GM12865 (cell line): Measurements from ENCODE around the gene FOXP3.

ENCODE experiments used
- DNase-seq: peaks from one replicate; pipeline ENCODE4 v3.0.0; 2010; ENCODE audit warnings: low read depth
- H3K4me3 ChIP-seq: 2 replicates; pipeline ENCODE4 v1.5.1; 2011; ENCODE audit warnings: mild to moderate bottlenecking, low read depth, low read length, control low read depth
- TF ChIP-seq, protein P1 (sequence below): IDR thresholded peaks from 2 replicates; pipeline ENCODE4 v1.5.1; 2011; ENCODE audit warnings: low read length, control low read depth, low read depth, inconsistent platforms; ENCODE audit not compliant: insufficient read depth; ENCODE audit errors: missing control alignments

Gene FOXP3

DNA sequence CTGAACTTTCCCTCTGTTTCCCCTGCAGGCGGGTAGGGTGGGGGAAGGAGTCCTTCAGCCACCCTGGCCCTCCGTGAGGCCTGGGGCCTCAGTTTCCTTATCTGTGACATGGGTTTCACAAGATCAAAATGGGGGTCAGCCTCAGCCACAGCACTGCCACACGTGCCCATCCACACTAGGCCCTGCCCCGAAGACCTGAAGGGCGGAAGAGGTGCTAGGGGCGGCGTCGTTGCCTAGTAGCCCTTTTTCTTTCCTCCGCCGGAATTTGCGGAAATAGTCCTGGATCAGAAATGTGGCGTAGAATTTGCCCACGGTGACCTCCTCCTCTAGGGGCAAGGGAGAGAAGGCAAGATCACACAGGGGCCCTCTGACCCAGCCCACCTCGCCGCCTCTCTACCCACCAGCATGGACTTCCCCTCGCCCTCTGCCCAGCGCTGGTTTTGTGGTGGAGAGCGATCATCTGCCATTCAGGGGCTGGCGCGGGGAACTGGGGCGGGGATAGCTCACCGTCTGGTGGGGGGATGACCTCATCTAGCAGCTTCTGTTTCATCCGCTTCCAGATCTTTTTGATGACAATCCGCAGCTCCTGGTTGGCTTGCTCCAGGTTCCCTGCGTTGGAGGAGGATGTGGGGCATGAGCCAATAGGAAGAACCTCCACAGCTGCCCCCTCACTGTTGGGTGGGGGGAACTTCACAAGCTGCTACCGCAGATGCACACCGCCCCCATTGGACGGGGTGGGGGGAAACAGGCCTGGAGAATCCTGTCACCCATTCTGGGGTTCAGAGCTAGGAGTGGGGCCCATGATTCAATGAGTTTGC, 54.9 kb downstream of the FOXP3 start:
- TF ChIP-seq, protein P1, sequence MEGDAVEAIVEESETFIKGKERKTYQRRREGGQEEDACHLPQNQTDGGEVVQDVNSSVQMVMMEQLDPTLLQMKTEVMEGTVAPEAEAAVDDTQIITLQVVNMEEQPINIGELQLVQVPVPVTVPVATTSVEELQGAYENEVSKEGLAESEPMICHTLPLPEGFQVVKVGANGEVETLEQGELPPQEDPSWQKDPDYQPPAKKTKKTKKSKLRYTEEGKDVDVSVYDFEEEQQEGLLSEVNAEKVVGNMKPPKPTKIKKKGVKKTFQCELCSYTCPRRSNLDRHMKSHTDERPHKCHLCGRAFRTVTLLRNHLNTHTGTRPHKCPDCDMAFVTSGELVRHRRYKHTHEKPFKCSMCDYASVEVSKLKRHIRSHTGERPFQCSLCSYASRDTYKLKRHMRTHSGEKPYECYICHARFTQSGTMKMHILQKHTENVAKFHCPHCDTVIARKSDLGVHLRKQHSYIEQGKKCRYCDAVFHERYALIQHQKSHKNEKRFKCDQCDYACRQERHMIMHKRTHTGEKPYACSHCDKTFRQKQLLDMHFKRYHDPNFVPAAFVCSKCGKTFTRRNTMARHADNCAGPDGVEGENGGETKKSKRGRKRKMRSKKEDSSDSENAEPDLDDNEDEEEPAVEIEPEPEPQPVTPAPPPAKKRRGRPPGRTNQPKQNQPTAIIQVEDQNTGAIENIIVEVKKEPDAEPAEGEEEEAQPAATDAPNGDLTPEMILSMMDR = no peak

DNA sequence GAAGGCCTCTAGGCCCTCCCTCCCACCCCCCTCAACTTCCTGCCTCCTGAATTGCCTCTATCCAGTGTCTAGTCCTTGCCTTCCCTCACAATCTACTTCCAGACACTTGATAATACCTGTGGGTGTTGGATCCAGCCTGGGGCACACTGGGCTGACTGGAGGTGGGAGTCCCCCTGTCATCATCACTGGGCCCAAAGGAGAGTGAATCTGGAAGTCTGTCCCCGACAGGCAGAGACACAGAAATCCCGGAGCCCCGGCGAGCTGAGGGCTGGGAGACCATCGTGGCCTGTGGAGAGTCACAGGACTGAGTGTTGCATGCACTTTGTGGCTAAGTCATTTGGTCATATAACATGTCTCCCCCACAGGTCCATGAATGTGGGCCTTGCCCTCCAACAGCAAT, 56.1 kb downstream of the FOXP3 start:
- H3K4me3 ChIP-seq = no peak overlapping the region
- no peak for DNase-seq
- TF ChIP-seq, protein P1 = no peak

More for the DNA sequence above, 54.9 kb downstream of the FOXP3 start:
- H3K4me3 ChIP-seq = no peak overlapping the region
- no peak for DNase-seq

DNA sequence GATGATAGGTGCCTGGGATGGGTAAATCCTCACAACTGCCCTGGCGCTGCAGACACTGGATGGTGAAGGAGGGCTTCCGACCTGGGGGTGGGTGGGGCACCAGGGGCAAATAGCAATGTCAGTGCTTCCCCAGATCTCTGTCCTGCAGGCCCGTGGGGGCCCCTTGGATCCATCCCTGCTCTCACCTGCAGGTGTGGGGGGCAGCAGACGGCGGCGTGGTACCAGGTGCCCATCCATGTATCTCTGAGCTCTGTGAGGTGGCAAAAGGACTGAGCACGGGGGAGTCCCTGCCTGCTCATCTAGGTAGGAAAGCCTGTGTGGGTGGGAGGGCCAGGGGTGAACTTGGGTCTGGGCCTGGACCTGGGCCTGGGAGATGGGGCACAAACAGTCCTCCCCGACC, 58.0 kb downstream of the FOXP3 start:
- no peak overlapping the region for H3K4me3 ChIP-seq
- DNase-seq = no peak
- TF ChIP-seq, protein P1 = no peak

DNA sequence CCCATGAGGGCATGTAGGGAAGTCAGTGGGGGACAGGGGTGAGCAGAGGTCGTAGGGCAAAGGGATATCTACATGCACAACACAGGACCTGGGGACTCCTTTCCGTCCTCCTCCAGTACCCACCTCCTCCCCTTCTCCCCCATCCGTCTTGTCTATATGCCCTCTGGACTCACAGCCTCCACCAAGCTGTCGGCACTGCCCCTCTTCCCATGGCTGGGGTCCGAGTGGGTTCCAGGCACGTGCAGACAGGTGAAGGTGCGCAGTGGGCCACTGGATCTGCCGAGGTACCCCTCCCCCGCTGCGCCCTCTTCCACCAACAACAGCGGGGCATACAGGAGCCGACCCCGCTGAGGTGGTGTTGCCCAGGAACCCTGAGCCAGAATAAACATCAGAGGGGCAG, 59.1 kb downstream of the FOXP3 start:
- no peak for DNase-seq
- H3K4me3 ChIP-seq = no peak overlapping the region
- TF ChIP-seq, protein P1 = no peak

DNA sequence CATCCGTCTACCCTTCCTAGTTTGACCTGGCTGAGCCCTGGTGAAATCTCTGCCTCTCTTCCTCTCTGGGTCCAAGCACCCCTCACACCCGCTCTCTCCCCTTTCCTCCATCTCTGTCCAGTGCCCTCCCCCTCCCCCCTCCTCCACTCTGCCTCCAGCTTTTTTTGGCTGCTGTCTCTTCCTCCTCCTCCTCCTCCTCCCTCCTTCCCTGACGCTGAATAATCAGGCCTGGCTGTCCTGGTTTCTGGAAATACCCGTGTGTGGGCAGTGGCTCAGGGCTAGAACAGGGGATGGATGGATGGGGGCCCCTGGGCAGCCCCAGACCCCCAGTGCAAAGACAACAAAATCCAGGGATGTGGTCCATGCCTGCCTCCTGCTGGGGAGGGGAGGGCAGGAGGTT, 59.8 kb downstream of the FOXP3 start:
- DNase-seq = no peak
- TF ChIP-seq, protein P1 = no peak
- H3K4me3 ChIP-seq = no peak overlapping the region

DNA sequence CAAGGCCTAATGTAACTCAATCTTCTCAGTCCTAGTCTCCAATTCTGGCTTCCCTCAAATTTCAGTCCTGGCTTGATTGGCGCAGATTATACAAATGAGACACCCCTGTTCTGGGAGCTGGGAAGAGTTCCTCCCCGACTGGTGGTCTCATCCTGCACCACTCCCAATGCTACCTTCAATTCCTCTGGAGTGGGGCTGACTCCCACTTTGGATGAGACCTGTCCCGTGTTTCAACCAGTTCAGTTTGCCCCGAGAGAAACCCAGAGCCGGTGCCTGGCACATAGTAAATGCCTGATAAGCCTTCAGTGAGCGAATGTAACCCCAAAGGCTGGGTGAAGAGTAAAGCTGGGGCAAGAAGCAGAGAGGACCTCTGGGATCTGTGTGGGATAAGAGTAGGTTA, 60.5 kb downstream of the FOXP3 start:
- TF ChIP-seq, protein P1 = no peak
- DNase-seq = no peak
- no peak overlapping the region for H3K4me3 ChIP-seq

DNA sequence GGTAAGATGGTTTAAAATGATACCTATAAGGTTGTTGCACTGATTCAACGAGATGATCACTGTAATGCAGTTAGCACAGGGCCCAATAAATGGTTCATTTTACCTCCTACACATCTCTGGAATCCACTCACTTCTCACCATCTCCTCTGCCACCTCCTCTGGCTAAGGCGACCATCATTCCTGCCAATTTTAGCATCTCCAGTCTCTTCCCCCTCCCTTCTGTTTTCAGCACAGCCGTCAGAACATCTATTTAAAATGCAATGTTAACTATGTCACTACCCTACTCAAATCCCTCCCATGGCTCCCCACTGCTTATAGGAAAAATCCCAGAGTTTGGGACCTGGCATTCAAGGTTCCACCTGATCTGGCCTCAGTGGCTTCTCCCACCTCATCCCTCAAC, 61.0 kb downstream of the FOXP3 start:
- DNase-seq = no peak
- TF ChIP-seq, protein P1 = no peak
- no peak overlapping the region for H3K4me3 ChIP-seq
